ELF-1 (cell line): ENCODE data around the gene UGT1A5.

Source experiments
- DNase-seq: peaks from one replicate; pipeline ENCODE4 v3.0.0-alpha.2; 2016; ENCODE audit warnings: low read depth, low spot score

UGT1A5 gene

DNA sequence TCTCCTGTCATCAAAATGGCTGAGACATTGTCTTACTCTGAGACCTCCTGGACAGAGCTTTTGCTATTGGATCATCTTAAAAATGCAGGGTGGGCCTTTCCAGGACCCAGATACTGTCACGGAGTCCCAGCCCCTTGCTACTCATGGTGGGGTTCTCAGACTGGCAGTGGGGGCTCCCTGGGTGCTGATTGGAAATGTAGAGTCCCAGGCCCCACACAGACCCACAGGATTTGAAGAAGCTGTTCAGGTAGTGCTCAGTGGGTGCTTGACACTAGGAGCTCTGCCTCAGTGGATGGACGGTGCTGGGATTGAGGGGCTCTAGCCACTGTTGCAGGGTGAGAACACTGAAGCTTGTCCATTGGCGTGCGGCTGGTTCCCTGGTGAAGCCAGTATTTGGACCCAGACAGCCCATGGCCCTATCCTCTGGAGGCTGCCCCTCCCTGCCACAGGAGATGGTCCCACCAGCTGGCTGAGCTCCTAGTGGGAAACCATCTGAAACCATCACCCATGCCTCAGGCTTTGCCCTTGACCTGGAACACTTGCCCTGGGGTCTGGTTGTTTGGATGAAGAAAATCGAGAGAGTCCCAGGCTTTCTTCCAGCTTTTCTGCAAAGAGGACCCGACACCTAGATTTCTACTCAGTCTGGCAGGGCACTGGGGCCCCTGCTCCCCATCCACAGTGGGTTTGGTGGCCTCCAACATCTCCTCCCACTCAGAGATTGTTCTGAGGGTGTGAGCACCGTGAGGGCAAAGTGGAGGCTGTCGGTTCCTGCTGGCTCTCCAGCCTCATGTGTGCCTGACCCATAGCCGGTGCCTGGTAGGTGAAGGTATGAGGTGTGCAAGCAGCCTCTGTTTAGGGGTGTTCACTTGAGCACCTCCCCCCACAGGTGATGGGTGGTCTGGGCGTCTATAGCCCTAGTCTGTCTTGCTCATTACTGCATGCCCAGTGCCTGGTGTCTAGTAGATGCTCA lies 95.5 kb downstream of the UGT1A5 start:
- DNase-seq, result no peak

DNA sequence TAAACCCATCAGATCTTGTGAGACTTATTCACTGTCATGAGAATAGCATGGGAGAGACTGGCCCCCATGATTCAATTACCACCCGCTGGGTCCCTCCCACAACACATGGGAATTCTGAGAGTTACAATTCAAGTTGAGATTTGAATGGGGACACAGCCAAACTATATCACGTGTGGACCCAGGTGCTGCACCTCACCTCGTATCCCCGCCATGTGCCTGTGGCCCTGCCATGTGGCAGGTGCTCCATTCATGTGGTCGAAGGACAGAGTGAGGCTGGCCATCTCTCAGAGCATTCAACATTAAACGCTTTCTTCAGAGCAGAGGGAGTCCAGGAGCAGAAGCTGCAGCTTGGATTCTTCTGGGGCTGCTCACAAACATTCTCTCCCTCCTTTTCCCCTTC lies 97.7 kb downstream of the UGT1A5 start:
- no peak for DNase-seq

DNA sequence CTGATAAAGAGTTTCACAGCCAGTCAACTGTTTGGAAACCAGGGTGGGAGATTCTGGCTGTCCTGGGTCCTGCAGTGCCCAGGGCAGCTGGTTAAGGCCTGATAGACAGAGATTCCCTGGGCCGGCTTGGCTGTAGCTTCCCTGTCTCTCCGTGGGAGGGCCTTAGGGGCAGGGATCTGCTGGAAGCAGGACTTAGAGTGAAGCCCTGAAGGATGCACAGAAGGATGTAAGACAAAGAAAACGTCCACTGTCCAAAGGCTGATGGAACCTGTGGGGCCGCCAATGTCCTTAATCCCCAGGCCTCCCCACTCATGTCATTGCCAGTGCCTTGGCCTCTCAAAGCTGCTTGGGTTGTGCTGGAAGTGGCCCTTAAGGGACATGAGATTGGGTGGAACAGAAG lies 98.4 kb downstream of the UGT1A5 start:
- DNase-seq, result no peak

DNA sequence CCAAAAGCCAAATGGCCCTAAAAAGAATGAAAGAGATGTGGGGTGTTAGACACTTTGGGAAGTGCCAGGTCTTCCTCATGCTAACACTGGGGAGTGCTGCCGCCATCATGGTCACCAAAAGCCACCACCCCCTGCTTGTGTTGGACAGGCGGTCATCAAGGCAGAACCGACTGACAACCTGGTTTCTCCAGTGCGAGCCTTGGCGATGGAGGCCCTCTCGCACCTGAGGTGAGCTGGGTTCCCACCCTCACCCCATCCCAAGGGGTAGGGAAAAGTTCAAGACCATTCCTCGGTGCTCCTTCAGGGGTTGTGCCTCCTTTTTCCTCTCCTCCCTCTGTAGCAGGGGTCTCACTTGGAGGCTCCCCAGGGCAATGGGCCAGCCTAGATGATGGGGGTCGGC lies 99.0 kb downstream of the UGT1A5 start:
- no peak for DNase-seq

DNA sequence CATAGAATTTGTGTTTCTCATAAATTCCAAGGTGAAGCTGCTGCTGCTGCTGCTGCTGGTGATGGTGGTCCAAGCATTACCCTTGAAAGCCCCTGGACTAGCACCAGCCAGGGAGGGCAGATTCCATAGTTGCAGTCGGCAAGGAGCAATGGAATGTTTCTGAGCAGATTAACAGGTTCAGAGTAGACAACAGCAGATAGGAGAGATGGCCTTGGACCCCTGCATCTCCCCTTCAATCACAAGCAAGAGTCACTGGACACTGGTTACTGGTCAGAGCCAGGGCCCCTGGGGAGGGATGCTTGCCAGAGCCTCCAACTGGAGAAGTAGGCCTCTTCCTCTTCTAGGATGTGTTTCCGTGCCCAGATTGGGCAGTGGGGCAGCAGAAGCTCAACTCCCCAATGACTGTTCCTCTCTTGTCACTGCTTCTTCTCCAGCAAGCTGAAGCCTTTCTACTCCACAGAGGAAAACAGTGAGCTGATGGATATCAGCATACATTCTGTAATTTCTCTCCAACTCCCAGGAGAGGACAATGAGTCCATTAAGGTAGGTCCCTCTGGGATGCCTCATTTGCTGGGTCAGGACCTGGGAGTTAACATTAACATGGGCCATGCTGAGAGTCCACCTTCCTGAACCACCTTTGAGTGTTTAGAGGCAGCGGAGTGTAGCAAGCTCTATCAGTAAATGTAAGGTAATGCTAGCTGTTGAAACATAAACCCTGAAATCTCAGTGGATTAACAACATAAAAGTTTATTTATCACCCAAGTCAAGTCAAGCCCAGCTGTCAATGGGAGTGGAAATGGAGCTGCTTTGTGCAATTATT lies 100.7 kb downstream of the UGT1A5 start:
- no peak for DNase-seq

DNA sequence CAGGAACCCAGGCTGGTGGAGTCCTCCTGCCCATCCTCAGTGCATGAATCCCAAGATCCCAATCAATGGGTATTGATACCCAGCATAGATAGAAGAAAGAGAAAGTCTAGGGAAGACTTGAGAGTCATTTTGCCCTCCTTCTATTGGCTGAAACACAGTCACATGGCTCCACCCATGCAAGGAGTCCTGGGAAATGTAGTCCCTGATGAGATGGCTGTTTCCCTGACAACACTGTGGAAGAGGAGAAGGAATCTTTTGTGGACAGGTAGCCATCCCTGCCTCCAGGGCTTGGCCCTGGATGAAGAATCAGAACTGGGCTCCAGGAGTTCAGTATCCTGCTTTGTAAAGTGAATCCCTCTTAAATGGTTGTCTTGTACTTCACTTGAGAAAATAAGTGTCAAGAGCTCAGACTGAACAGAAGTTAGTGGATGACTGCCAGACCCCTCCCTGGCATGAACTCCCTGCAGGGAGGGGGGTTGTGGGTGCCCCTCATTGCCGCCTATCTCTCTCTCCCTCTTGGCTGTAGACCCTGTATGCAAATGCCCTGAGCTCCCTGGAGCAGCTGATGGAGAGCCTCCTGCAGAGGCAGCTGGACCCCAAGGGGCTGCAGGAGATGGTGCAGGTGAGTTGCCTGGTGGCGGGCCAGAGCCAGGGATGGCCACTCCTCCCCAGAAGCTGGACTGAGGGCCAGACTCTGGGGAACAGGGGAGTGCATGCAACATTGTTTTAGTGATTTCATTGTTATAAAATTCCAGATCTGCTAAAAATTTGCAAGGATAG lies 101.5 kb downstream of the UGT1A5 start:
- peak; percentile 8 for DNase-seq

DNA sequence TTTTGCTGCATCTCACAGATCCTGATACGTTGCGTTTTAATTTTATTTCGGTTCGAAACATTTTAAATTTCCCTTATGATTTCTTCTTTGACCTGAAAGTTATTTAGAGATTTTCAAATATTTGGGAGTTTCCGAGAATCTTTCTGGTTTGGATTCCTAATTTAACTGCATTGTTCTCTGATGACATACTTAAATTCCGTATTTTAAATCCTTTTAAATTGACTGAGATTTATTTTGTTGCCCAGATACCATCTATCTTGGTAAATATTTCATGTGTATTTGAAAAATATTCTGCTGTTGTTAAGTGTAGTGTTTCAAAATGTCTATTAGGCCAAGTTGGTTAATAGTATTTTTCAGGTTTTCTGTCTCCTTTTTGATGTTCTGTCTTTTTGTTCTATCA lies 103.2 kb downstream of the UGT1A5 start:
- DNase-seq, result no peak

DNA sequence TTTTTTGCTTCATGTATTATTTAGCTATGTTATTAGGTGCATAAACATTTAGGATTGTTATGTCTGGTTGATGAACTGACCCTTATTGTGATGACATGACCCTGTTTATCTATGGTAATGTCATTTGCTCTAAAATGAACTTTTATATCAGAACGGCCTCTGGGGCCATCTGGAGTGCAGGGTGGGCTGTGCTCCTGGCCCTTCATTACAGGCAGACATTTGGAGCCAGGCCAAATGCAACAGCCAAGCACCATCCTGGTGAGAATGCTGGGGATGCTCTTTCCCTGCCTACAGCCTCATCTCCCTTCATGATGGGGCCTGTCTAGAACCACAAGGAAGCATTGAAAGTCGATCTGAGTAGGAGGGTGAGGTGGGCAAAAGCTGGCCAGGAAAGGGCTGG lies 103.6 kb downstream of the UGT1A5 start:
- DNase-seq, result no peak

DNA sequence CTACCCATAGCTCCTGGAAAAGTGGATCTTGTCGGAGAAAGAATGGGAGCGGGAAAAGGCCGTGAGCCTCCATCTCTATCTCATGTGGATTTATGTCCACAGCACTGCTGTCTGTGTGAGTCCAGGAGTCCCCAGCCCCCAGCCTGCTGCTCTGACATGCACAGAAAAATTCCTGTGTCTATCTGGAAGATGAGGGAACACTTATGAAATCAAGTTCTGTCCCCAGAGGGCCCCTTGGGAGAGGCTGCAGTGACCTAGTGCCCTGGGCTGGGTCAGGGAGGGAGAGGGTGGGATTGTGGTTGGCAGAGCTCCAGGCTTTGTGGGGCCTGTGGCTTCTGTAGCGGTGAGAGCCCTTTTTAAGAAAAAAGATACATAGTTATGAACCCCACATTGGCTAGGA lies 104.1 kb downstream of the UGT1A5 start:
- DNase-seq, result no peak

DNA sequence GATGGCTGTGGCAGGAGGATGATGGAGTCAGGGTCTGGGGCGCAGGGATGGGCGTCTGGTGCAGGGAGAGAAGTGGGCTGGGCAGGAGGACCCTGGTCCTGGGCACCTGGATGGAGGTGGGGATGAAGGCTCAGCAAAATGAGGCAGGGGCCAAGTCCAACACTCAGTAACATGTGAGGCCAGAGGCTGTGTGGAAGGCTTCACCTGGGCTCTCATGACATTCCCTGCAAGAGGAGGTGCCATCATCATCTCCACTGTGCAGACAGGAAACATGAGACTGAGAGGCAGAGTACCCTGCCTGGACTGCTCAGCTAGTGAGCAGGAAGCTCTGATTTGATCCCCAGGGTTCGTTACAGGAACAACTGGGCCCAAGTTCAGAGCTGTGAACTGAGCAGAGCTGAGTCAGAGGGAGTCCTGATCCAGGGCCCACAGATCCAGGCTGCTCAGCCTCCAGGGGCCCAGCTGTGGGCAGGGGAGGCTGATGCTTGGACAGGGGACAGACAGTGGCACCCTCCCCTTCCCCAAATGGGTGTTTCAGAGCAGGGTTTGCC lies 104.7 kb downstream of the UGT1A5 start:
- no peak for DNase-seq

DNA sequence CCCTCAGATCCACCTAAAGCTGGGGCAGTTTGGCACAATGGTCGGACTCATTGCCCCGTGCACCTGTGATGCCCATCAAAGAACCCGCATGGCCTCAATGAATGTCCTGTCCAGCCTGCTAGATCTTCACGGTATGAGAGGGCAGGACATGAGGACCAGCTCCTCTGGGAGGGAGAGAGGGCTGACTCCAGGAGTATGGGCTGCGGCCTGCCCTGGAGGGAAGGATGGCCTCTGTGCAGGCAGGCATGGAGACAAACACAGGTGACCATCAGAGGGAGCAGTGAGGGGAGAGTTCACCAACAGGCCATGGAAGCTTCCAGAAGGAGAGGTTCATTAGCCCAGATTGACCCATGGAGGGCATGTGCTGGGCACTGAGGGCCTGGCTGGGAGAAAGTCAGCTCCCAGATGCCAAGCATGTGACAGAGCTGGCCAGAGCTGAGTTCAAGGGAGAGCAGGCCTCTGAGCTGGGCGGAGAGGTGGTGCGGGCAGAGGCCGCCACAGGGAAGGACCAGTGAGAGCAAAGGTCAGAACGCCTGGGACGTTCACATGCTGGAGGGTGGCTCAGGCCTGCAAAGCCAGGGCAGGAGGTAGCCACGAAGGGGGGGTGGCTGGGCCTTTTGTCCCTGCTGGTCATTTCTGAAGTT lies 105.4 kb downstream of the UGT1A5 start:
- no peak for DNase-seq

DNA sequence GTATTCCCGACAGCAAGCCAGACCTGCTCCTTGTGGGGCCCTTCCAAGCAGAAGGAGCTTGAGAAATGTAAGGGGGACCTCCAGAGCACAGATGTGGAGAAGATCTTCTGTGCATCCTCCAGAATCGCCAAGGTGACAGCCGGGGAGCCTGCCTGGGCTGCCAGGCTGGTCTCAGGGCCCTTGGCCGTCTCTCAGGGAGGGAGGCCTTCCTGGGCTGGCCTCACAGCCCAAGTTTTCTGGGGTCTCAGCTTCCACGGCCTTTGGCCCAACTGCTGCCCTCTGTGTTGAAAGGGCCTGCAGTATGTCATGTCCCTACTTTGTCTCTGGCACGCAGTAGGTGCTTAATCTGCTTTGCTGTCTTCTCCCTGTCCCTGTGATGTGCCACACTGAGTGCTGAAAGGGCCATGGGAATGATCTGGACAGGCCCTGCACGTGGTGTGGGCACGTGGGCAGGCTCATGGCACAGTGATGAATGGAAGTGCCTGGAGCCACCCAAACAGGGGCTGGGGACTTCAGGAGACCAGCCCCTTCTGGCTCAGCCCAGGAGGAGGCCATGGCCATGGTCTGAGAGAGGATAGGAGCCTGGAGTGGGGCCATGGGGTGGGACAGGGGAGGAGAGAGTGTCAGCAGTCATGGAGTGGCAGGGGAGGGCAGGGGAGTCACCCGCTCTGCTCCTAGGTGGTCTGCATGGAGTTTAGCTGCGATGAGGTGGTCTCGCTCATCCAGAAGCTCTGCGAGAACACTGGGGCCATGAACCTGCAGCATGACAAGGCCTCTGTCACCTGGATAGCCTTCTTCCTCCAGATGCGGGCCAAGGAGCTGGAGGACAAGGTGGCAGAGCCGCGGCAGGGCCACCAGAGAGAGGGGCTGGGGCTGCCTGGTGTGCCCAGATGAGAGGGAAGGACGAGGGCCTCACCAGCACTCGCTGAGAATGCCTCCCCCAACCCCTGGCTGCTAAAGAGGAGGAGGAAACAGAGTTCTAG lies 106.2 kb downstream of the UGT1A5 start:
- DNase-seq, result no peak

DNA sequence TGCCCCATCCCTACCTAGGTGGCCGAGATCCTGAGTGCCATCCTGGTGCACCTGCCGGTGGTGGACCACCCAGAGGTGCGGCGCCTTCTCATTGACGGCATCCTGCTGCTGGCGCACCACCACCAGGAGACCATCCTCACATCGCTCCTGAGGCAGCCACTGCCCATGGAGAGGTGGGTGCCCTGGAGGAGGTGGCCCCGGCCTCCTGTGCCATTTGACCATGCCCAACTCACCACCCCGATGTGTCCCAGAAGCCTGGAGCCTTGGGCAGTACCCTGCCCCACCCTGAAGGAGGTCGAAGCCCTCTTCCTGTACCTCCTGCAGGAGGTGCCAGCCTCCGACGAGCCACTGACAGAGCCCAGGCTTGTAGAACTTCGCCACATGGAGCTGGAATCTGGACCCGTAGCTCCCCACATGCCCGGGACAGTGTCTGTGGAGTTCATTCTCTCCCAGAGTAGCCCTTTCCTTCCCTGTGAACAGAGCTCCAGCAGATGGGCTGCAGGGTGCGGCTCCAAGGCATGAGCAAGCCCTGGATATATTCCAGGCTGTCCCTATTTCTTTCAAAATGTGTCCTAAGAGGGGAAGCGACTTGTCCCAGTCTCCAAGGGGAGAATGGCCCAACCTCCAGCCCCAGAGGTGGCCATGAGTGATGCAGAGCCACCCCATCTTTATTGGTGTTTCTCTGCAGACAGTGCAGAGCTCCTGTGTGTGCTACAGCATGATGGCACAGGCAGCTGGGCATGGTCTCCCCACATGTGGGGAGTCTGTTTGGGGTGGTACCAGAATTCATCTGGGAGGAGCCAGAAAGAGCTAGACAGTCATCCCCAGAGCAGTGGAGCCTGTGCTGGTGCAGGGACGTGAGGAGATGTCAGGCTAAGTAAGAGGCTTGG lies 107.4 kb downstream of the UGT1A5 start:
- DNase-seq, result no peak

DNA sequence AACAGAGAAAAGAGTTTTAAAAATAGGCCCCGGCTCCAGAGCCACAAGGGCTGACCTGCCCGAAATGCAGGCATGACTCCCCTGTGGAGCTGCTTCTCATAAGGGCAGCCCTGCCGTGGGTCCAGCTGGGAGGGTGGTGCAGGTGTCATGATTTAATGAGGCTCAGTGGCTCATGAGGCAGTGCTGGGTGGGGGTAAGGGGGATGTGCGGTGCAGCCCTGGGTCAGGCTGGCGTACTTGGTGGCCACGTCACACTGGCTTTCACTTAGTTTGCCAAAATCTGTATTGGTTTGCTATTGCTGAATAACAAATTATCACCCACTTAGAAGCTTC lies 108.0 kb downstream of the UGT1A5 start:
- DNase-seq, result no peak

DNA sequence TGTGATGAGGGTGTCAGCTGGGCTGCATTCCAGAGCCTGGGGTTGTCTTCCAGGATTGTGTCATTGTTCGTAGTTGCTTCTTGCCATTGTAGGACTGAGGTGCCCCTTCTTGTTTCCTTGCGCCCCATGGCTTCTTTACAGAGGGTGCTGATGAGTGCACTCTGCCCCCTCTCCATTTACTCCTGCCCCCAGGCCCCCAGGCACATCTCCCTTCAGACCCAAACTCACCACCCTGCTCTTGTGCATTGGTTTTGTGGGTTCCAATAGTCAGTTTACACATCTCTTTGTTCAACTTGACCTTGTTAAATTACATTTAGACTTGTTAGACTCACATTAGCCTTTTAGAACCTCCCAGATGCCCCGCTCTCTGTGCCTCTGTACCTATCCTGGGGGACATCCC lies 108.5 kb downstream of the UGT1A5 start:
- no peak for DNase-seq

DNA sequence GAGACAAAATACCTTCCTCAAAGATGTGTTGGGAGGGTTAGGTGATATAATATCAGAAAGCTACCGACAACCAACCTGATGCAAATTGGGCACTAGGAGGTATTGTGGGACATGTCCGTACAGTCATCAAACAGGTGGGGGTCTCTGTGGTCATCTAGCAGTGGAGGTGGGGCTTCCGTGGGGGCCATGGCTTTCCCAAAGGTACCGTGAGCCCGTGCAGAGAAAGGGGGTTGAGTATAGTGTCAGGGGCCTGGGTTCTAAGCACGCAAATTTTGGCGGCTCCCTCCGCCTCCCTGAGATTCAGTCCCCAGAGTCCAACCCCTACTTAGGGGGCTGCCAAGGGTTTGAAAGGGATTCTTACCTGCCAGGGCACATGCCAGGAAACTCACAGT lies 109.0 kb downstream of the UGT1A5 start:
- no peak for DNase-seq

DNA sequence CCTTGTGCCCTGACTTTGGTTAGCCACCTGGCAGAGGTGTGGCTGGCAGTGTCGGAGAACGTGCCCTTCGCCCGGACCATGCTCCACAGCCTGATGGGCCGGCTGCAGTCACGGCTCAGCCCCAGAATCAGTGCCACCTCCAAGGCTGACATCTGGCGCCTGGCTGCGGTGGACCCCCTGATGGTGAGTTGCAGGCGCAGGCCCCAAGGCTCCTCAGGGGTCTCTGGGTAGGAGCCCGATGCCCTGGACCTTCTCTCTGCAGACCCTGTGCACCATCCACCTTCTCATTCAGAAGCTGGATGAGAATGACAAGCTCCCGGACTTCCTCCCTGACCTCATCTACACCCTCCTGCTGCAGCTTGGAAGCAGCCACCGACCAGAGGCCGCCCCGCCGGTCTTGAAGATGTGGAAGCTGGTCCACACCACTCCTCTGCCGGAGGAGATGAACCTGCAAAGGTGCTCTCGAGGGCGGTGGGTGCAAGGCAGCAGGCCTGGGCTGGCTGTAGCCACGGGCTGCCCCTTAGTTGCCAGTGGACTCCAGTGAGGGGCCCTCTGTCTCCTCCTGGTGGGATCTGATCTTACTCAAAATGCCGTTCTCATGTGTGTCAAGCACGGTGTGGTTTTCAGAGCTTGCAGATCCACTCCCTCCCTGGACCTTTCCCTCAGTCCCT lies 109.5 kb downstream of the UGT1A5 start:
- no peak for DNase-seq
